Activated B cell treated with CpG ODN at 0.5 μM for 24 hours (primary cell): ENCODE measurements around the gene COX7A2L. TPM values are rescaled to one million over a fixed set of nuclear protein-coding genes. Genes with fewer than 3 reads are reported as not detected.

Experiments
- ATAC-seq: fragments of 200-7000 bp; cut with Tn5 transposase; one replicate; pipeline ENCODE4 v1.10.0; 2021; ENCODE audit warnings: low read depth, mild to moderate bottlenecking, moderate library complexity
- CTCF ChIA-PET: fragments of 350-600 bp; sonication (Branson Sonifier 250); formaldehyde crosslinking; loops from one replicate; lab custom pipeline; 2021; ENCODE audit warnings: antibody characterized with exemption; lab: Charles Lee
- POLR2A ChIA-PET: fragments of 350-600 bp; sonication (Branson Sonifier 250); formaldehyde crosslinking; loops from one replicate; lab custom pipeline; 2021; ENCODE audit warnings: antibody characterized with exemption; lab: Charles Lee
- DNase-seq: peaks from one replicate; pipeline ENCODE4 v3.0.0; 2022
- H3K27ac Mint-ChIP-seq: one replicate; pipeline ENCODE4 v1.8.0; 2020; ENCODE audit warnings: mixed read lengths
- H3K27me3 Mint-ChIP-seq: one replicate; pipeline ENCODE4 v1.8.0; 2021; ENCODE audit warnings: mixed read lengths
- H3K36me3 Mint-ChIP-seq: one replicate; pipeline ENCODE4 v1.8.0; 2021; ENCODE audit warnings: low read depth, mixed read lengths
- H3K4me1 Mint-ChIP-seq: one replicate; pipeline ENCODE4 v1.8.0; 2021; ENCODE audit warnings: mixed read lengths
- H3K4me3 Mint-ChIP-seq: one replicate; pipeline ENCODE4 v1.8.0; 2020; ENCODE audit warnings: mild to moderate bottlenecking, mixed read lengths
- H3K9me3 Mint-ChIP-seq: one replicate; pipeline ENCODE4 v1.8.0; 2020; ENCODE audit warnings: mixed read lengths
- CTCF ChIP-seq: fragments of 200-600 bp; IDR thresholded peaks from one replicate; pipeline ENCODE4 v1.8.0; 2022; ENCODE audit warnings: antibody characterized with exemption, mild to moderate bottlenecking
- intact Hi-C: fragments of 100-400 bp; cut with micrococcal nuclease; formaldehyde crosslinking; loops from one replicate; pipeline ENCODE4 v1.15.1; 2024
- total RNA-seq: library from RNA; stranded (reverse); gene quantifications from 2 replicates; pipeline ENCODE4 v1.2.3, GENCODE V29; 2022

The COX7A2L gene
- total RNA-seq, 1 donor from 2014 or later = 84.2 TPM

- Mint-ChIP-seq H3K4me1 (no peaks in the 10 kb centered on the region), H3K27me3 (no peaks in the 10 kb centered on the region), H3K27ac (no peak overlapping the region), H3K4me3 (no peak overlapping the region), H3K9me3 (no peaks in the 10 kb centered on the region), H3K36me3 (peaks cover 86% of the 10 kb centered on the region)
- no peak for TF ChIP-seq CTCF
- no peak for ATAC-seq
- CTCF ChIA-PET = interaction anchor here (1.0 to 2.7 kb wide), 9 partner anchors 13 to 460 kb away, joined by 3 to 20 read pairs (median 4); no protein-coding TSS in a partner anchor
- POLR2A ChIA-PET = interaction anchor here (0.6 kb wide), 1 partner anchor 20 kb away, joined by 4 read pairs; no protein-coding TSS in a partner anchor
- DNase-seq = no peak
- intact Hi-C loops = loop anchor here (1.0 kb wide), 2 partner anchors 233 to 489 kb away; no protein-coding TSS in a partner anchor
Measured at GRCh38 chr2:42328923-42329322, 32.1 kb downstream of the COX7A2L start.

- H3K4me1 Mint-ChIP-seq = no peaks in the 10 kb centered on the region
- TF ChIP-seq CTCF = no peak
- intact Hi-C loops = loop anchor here (1.0 kb wide), 2 partner anchors 232 to 488 kb away; no protein-coding TSS in a partner anchor
- H3K36me3 Mint-ChIP-seq = peaks cover 81% of the 10 kb centered on the region
- no peak overlapping the region for H3K4me3 Mint-ChIP-seq
- no peak for ATAC-seq
- POLR2A ChIA-PET = interaction anchor here (0.6 kb wide), 1 partner anchor 19 kb away, joined by 4 read pairs; no protein-coding TSS in a partner anchor
- no peaks in the 10 kb centered on the region for H3K9me3 Mint-ChIP-seq
- H3K27ac Mint-ChIP-seq = no peak overlapping the region
- no peaks in the 10 kb centered on the region for H3K27me3 Mint-ChIP-seq
- CTCF ChIA-PET = interaction anchor here (1.0 to 2.7 kb wide), 10 partner anchors 13 to 459 kb away, joined by 3 to 20 read pairs (median 4); no protein-coding TSS in a partner anchor
- no peak for DNase-seq
Measured at GRCh38 chr2:42328148-42328833, 32.7 kb downstream of the COX7A2L start.

- POLR2A ChIA-PET = no interaction called here
- peaks cover 79% of the 10 kb centered on the region for H3K36me3 Mint-ChIP-seq
- intact Hi-C loops = no loop called here
Measured at GRCh38 chr2:42327125-42327524, 33.9 kb downstream of the COX7A2L start.

GRCh38 chr2:42325609-42326008 lies 35.4 kb downstream of the COX7A2L start:
- Mint-ChIP-seq H3K27me3 (no peaks in the 10 kb centered on the region), H3K36me3 (peaks cover 73% of the 10 kb centered on the region), H3K27ac (no peak overlapping the region), H3K9me3 (no peaks in the 10 kb centered on the region), H3K4me3 (no peak overlapping the region), H3K4me1 (no peaks in the 10 kb centered on the region)
- ATAC-seq (no peak), DNase-seq (no peak)
- no peak for TF ChIP-seq CTCF
- ChIA-PET CTCF (interaction anchor here (1.2 kb wide), 1 partner anchor 229 kb away, joined by 3 read pairs; no protein-coding TSS in a partner anchor), POLR2A (no interaction called here)
- intact Hi-C loops = no loop called here

More at GRCh38 chr2:42327125-42327524, 33.9 kb downstream of the COX7A2L start:
- no peak overlapping the region for H3K27ac Mint-ChIP-seq
- no peak overlapping the region for H3K4me3 Mint-ChIP-seq
- CTCF ChIA-PET = interaction anchor here (2.7 kb wide), 1 partner anchor 458 kb away, joined by 20 read pairs; no protein-coding TSS in a partner anchor
- no peaks in the 10 kb centered on the region for H3K9me3 Mint-ChIP-seq
- DNase-seq = no peak
- ATAC-seq = no peak
- no peak for TF ChIP-seq CTCF
- no peaks in the 10 kb centered on the region for H3K27me3 Mint-ChIP-seq
- H3K4me1 Mint-ChIP-seq = no peaks in the 10 kb centered on the region

GRCh38 chr2:42324949-42325348 lies 36.1 kb downstream of the COX7A2L start:
- no peaks in the 10 kb centered on the region for H3K27me3 Mint-ChIP-seq
- H3K27ac Mint-ChIP-seq = no peak overlapping the region
- TF ChIP-seq CTCF = no peak
- ChIA-PET POLR2A (no interaction called here), CTCF (no interaction called here)
- H3K9me3 Mint-ChIP-seq = no peaks in the 10 kb centered on the region
- ATAC-seq (no peak), DNase-seq (no peak)
- peaks cover 71% of the 10 kb centered on the region for H3K36me3 Mint-ChIP-seq
- intact Hi-C loops = no loop called here
- no peaks in the 10 kb centered on the region for H3K4me1 Mint-ChIP-seq
- no peak overlapping the region for H3K4me3 Mint-ChIP-seq
